Stomach (tissue), 4 donors: ENCODE results near the gene RNF4.

Experiments
- POLR2A ChIP-seq, 4 donors: fragments of 450-650 bp; IDR thresholded peaks; one replicate each; pipeline ENCODE4 v1.6.1; 2016; ENCODE audit warnings: antibody characterized with exemption in 4 of 4, control low read depth in 2 of 4, mild to moderate bottlenecking in 1 of 4, moderate library complexity in 1 of 4
- TF ChIP-seq, protein P1 (sequence below), 7 experiments: fragments of 450-650 bp in 4 of 7; fragments of 200-600 bp in 3 of 7; sonication (generic) in 3 of 7; IDR thresholded peaks; one replicate each; pipeline ENCODE4 v1.5.1; 2016 to 2019; ENCODE audit warnings: antibody characterized with exemption in 7 of 7, control low read depth in 2 of 7, mild to moderate bottlenecking in 1 of 7

DNA sequence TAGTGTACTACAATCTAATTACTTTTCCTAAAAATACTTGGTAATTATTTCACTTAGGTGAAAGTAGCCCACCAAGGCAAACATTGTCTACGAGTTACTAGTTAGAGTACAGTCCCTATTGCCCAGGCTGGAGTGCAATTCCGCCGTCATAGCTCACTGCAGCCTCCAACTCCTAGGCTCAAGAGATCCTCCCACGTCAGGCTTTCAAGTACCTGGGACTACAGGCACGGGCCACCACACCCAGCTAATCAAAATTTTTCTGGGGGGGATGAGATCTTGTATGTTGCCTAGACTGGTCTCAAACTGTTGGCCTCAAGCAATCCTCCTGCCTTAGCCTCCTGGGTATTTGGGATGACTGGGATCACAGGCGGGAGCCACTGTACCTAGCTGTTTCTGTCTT, 89.4 kb downstream of the RNF4 start:
- TF ChIP-seq, protein P1, sequence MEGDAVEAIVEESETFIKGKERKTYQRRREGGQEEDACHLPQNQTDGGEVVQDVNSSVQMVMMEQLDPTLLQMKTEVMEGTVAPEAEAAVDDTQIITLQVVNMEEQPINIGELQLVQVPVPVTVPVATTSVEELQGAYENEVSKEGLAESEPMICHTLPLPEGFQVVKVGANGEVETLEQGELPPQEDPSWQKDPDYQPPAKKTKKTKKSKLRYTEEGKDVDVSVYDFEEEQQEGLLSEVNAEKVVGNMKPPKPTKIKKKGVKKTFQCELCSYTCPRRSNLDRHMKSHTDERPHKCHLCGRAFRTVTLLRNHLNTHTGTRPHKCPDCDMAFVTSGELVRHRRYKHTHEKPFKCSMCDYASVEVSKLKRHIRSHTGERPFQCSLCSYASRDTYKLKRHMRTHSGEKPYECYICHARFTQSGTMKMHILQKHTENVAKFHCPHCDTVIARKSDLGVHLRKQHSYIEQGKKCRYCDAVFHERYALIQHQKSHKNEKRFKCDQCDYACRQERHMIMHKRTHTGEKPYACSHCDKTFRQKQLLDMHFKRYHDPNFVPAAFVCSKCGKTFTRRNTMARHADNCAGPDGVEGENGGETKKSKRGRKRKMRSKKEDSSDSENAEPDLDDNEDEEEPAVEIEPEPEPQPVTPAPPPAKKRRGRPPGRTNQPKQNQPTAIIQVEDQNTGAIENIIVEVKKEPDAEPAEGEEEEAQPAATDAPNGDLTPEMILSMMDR (IDR thresholded peaks at IDR 0.05) = no peak
- TF ChIP-seq POLR2A (IDR thresholded peaks at IDR 0.05) = no peak
